Stimulated activated CD8-positive, alpha-beta memory T cell treated with anti-CD3 and anti-CD28 coated beads, Interleukin-4, amount 100 ng/mL, for 24 hours (primary cell): ENCODE results near the gene ODF2L.
"Not testable (repeated sequence)": the region's sequence is repeated elsewhere in the genome, so short reads cannot be mapped to it uniquely, and the experiment has no call there.

ENCODE experiments used
- DNase-seq: peaks from one replicate; pipeline ENCODE4 v3.0.0-alpha.2; 2020; ENCODE audit warnings: low read depth

The ODF2L gene

GRCh38 chr1:86387916-86388627 is 8.1 kb downstream of the ODF2L start:
- no peak for DNase-seq

GRCh38 chr1:86382878-86383277 is 13.2 kb downstream of the ODF2L start:
- no peak for DNase-seq

GRCh38 chr1:86381223-86381622 is 14.9 kb downstream of the ODF2L start:
- DNase-seq, result no peak

GRCh38 chr1:86380257-86380861 is 15.8 kb downstream of the ODF2L start:
- DNase-seq, result no peak

- no peak for DNase-seq
Observed at GRCh38 chr1:86378813-86379212, 17.3 kb downstream of the ODF2L start.

- DNase-seq, result no peak
Observed at GRCh38 chr1:86377341-86377740, 18.8 kb downstream of the ODF2L start.

- no peak for DNase-seq
Observed at GRCh38 chr1:86375688-86376087, 20.4 kb downstream of the ODF2L start.

GRCh38 chr1:86370601-86371022 is 25.5 kb downstream of the ODF2L start:
- DNase-seq, result no peak

GRCh38 chr1:86365896-86366295 is 30.2 kb downstream of the ODF2L start:
- DNase-seq, result no peak

- DNase-seq, result no peak
Observed at GRCh38 chr1:86362807-86363206, 33.3 kb downstream of the ODF2L start.

GRCh38 chr1:86357796-86358195 is 38.3 kb downstream of the ODF2L start:
- DNase-seq, result no peak

- DNase-seq, result no peak
Observed at GRCh38 chr1:86356247-86356646, 39.9 kb downstream of the ODF2L start.

- DNase-seq, result no peak
Observed at GRCh38 chr1:86352086-86352485, 44.0 kb downstream of the ODF2L start.

- not testable (repeated sequence) for DNase-seq
Observed at GRCh38 chr1:86350230-86350629, 45.9 kb downstream of the ODF2L start.

GRCh38 chr1:86346388-86346787 is 49.7 kb downstream of the ODF2L start:
- DNase-seq, result no peak

- DNase-seq, result no peak
Observed at GRCh38 chr1:86345042-86345441, 51.1 kb downstream of the ODF2L start.

- DNase-seq, result no peak
Observed at GRCh38 chr1:86339906-86340305, 56.2 kb downstream of the ODF2L start.

- no peak for DNase-seq
Observed at GRCh38 chr1:86339014-86339812, 56.9 kb downstream of the ODF2L start.

GRCh38 chr1:86335916-86336315 is 60.2 kb downstream of the ODF2L start:
- DNase-seq, result no peak

GRCh38 chr1:86325264-86325663 is 70.9 kb downstream of the ODF2L start:
- no peak for DNase-seq

GRCh38 chr1:86324130-86324822 is 71.8 kb downstream of the ODF2L start:
- DNase-seq, result no peak

- DNase-seq, result no peak
Observed at GRCh38 chr1:86322241-86322640, 73.9 kb downstream of the ODF2L start.
